Measurements from ENCODE around the gene LOX. TPM values are rescaled to one million over a fixed set of nuclear protein-coding genes. Genes with fewer than 3 reads are reported as not detected.

LOX gene
- total RNA-seq, 1 experiment from 2014 or later: 2.8 TPM

GRCh38 chr5:122063836-122064235 is 14.2 kb downstream of the LOX start:
- DNase-seq (ENCODE audit: low spot score): no peak
- no peaks in the 10 kb centered on the region for H3K27me3 ChIP-seq (replicated peaks; ENCODE audit: insufficient read depth, low read depth, low read length, poor library complexity)
- no peak for TF ChIP-seq EZH2 (IDR thresholded peaks at IDR 0.05; ENCODE audit: borderline replicate concordance, low read depth, low read length, poor library complexity, severe bottlenecking)
- no TSS peak for BruUV-seq (replicated peaks)
- H3K9me3 ChIP-seq (ENCODE audit: low read depth, low read length, poor library complexity, severe bottlenecking): no peaks in the 10 kb centered on the region
- ChIA-PET CTCF (no interaction called here), POLR2A (ENCODE audit: low non-redundant PET) (no interaction called here)
- H3K4me3 ChIP-seq (ENCODE audit: low read depth, low read length, poor library complexity, severe bottlenecking): no peak overlapping the region
- intact Hi-C loops (cut with micrococcal nuclease; ENCODE audit: unreplicated experiment): no loop called here
- H3K4me1 ChIP-seq (ENCODE audit: insufficient read depth, low read length, poor library complexity, severe bottlenecking): no peaks in the 10 kb centered on the region
- no peak overlapping the region for H3K27ac ChIP-seq (ENCODE audit: low read depth, low read length, poor library complexity, severe bottlenecking)
- H3K36me3 ChIP-seq (ENCODE audit: insufficient read depth, low read length, poor library complexity, severe bottlenecking): no peaks in the 10 kb centered on the region

- intact Hi-C loops (cut with micrococcal nuclease; ENCODE audit: unreplicated experiment): no loop called here
- POLR2A ChIA-PET (ENCODE audit: low non-redundant PET): no interaction called here
- Histone ChIP-seq H3K36me3 (ENCODE audit: insufficient read depth, low read length, poor library complexity, severe bottlenecking) (no peaks in the 10 kb centered on the region), H3K4me1 (ENCODE audit: insufficient read depth, low read length, poor library complexity, severe bottlenecking) (no peaks in the 10 kb centered on the region), H3K9me3 (ENCODE audit: low read depth, low read length, poor library complexity, severe bottlenecking) (no peaks in the 10 kb centered on the region), H3K27ac (ENCODE audit: low read depth, low read length, poor library complexity, severe bottlenecking) (no peak overlapping the region), H3K4me3 (ENCODE audit: low read depth, low read length, poor library complexity, severe bottlenecking) (no peak overlapping the region), H3K27me3 (replicated peaks; ENCODE audit: insufficient read depth, low read depth, low read length, poor library complexity) (no peaks in the 10 kb centered on the region)
- no TSS peak for BruUV-seq (replicated peaks)
- DNase-seq (ENCODE audit: low spot score): no peak
- TF ChIP-seq CTCF (conservative IDR thresholded peaks at IDR 0.05; ENCODE audit: low read depth, low read length): no peak
- no peak for TF ChIP-seq EZH2 (IDR thresholded peaks at IDR 0.05; ENCODE audit: borderline replicate concordance, low read depth, low read length, poor library complexity, severe bottlenecking)
- CTCF ChIA-PET: no interaction called here
Measured at GRCh38 chr5:122062205-122062604, 15.9 kb downstream of the LOX start.

GRCh38 chr5:122056913-122057312 is 21.1 kb downstream of the LOX start:
- no peaks in the 10 kb centered on the region for H3K4me1 ChIP-seq (ENCODE audit: insufficient read depth, low read length, poor library complexity, severe bottlenecking)
- H3K27me3 ChIP-seq (replicated peaks; ENCODE audit: insufficient read depth, low read depth, low read length, poor library complexity): no peaks in the 10 kb centered on the region
- no peak for DNase-seq (ENCODE audit: low spot score)
- no TSS peak for BruUV-seq (replicated peaks)
- POLR2A ChIA-PET (ENCODE audit: low non-redundant PET): no interaction called here
- no peak overlapping the region for H3K27ac ChIP-seq (ENCODE audit: low read depth, low read length, poor library complexity, severe bottlenecking)
- H3K9me3 ChIP-seq (ENCODE audit: low read depth, low read length, poor library complexity, severe bottlenecking): no peaks in the 10 kb centered on the region
- intact Hi-C loops (cut with micrococcal nuclease; ENCODE audit: unreplicated experiment): no loop called here
- TF ChIP-seq CTCF (conservative IDR thresholded peaks at IDR 0.05; ENCODE audit: low read depth, low read length) (no peak), EZH2 (IDR thresholded peaks at IDR 0.05; ENCODE audit: borderline replicate concordance, low read depth, low read length, poor library complexity, severe bottlenecking) (no peak)
- no peaks in the 10 kb centered on the region for H3K36me3 ChIP-seq (ENCODE audit: insufficient read depth, low read length, poor library complexity, severe bottlenecking)
- CTCF ChIA-PET: no interaction called here
- H3K4me3 ChIP-seq (ENCODE audit: low read depth, low read length, poor library complexity, severe bottlenecking): no peak overlapping the region

- ChIA-PET POLR2A (ENCODE audit: low non-redundant PET) (no interaction called here), CTCF (no interaction called here)
- no peaks in the 10 kb centered on the region for H3K4me1 ChIP-seq (ENCODE audit: insufficient read depth, low read length, poor library complexity, severe bottlenecking)
- no TSS peak for BruUV-seq (replicated peaks)
- no peaks in the 10 kb centered on the region for H3K36me3 ChIP-seq (ENCODE audit: insufficient read depth, low read length, poor library complexity, severe bottlenecking)
- no peak overlapping the region for H3K27ac ChIP-seq (ENCODE audit: low read depth, low read length, poor library complexity, severe bottlenecking)
- H3K27me3 ChIP-seq (replicated peaks; ENCODE audit: insufficient read depth, low read depth, low read length, poor library complexity): no peaks in the 10 kb centered on the region
- H3K9me3 ChIP-seq (ENCODE audit: low read depth, low read length, poor library complexity, severe bottlenecking): no peaks in the 10 kb centered on the region
- no peak overlapping the region for H3K4me3 ChIP-seq (ENCODE audit: low read depth, low read length, poor library complexity, severe bottlenecking)
- intact Hi-C loops (cut with micrococcal nuclease; ENCODE audit: unreplicated experiment): no loop called here
- no peak for DNase-seq (ENCODE audit: low spot score)
- TF ChIP-seq CTCF (conservative IDR thresholded peaks at IDR 0.05; ENCODE audit: low read depth, low read length): no peak
- TF ChIP-seq EZH2 (IDR thresholded peaks at IDR 0.05; ENCODE audit: borderline replicate concordance, low read depth, low read length, poor library complexity, severe bottlenecking): no peak
Measured at GRCh38 chr5:122054266-122054665, 23.8 kb downstream of the LOX start.

All from A673 (cell line).